NCI-H2107 treated with DMSO at 0.1 percent for 48 hours (cell line): ENCODE data around the gene SPAG16.

Experiments
- DNase-seq: peaks from one replicate; lab custom pipeline; 2025; ENCODE audit not compliant: unreplicated experiment; lab: John Stamatoyannopoulos, UW

SPAG16 gene

GRCh38 chr2:214328941-214329340 is 1044.7 kb downstream of the SPAG16 start:
- no peak for DNase-seq

- no peak for DNase-seq
These were observed 1057.4 kb downstream of the SPAG16 start for GRCh38 chr2:214341646-214342045.

GRCh38 chr2:214358506-214358905 is 1074.2 kb downstream of the SPAG16 start:
- no peak for DNase-seq

- no peak for DNase-seq
These were observed 1076.9 kb downstream of the SPAG16 start for GRCh38 chr2:214361116-214361515.

GRCh38 chr2:214365549-214365948 is 1081.3 kb downstream of the SPAG16 start:
- DNase-seq, result no peak

- no peak for DNase-seq
These were observed 1082.9 kb downstream of the SPAG16 start for GRCh38 chr2:214367171-214367570.

GRCh38 chr2:214376618-214377285 is 1092.5 kb downstream of the SPAG16 start:
- DNase-seq, result peak; percentile 48

GRCh38 chr2:214377286-214377624 is 1093.0 kb downstream of the SPAG16 start:
- DNase-seq, result no peak

GRCh38 chr2:214378455-214379103 is 1094.3 kb downstream of the SPAG16 start:
- DNase-seq, result peak; percentile 36

- DNase-seq, result no peak
These were observed 1095.0 kb downstream of the SPAG16 start for GRCh38 chr2:214379227-214379626.

- no peak for DNase-seq
These were observed 1096.4 kb downstream of the SPAG16 start for GRCh38 chr2:214380681-214381080.

- no peak for DNase-seq
These were observed 1098.0 kb downstream of the SPAG16 start for GRCh38 chr2:214382229-214382628.

GRCh38 chr2:214386720-214387119 is 1102.5 kb downstream of the SPAG16 start:
- no peak for DNase-seq

GRCh38 chr2:214389334-214389733 is 1105.1 kb downstream of the SPAG16 start:
- DNase-seq, result no peak

GRCh38 chr2:214393796-214394195 is 1109.5 kb downstream of the SPAG16 start:
- DNase-seq, result no peak

GRCh38 chr2:214395040-214395439 is 1110.8 kb downstream of the SPAG16 start:
- DNase-seq, result no peak

GRCh38 chr2:214401580-214401979 is 1117.3 kb downstream of the SPAG16 start:
- no peak for DNase-seq

GRCh38 chr2:214410128-214410775 is 1126.0 kb downstream of the SPAG16 start:
- DNase-seq, result peak; percentile 52

GRCh38 chr2:214410918-214411554 is 1126.8 kb downstream of the SPAG16 start, which contains the start of gene VWC2L:
TSS of gene VWC2L (plus strand) at chr2:214411054. CDS start at chr2:214414194, 3,140 bp downstream.
- peak; percentile 74 for DNase-seq

GRCh38 chr2:214412679-214413078 is 1128.4 kb downstream of the SPAG16 start:
- no peak for DNase-seq

GRCh38 chr2:214436470-214436869 is 1152.2 kb downstream of the SPAG16 start:
- DNase-seq, result no peak
